HG03354 (cell line): ENCODE measurements around the gene FOXRED2.

Experiments used
- ATAC-seq: cut with Tn5 transposase; IDR thresholded peaks from one replicate; pipeline ENCODE4 v1.9.1; 2021; ENCODE audit warnings: mild to moderate bottlenecking; ENCODE audit not compliant: unreplicated experiment, poor library complexity, severe bottlenecking

Gene FOXRED2

DNA sequence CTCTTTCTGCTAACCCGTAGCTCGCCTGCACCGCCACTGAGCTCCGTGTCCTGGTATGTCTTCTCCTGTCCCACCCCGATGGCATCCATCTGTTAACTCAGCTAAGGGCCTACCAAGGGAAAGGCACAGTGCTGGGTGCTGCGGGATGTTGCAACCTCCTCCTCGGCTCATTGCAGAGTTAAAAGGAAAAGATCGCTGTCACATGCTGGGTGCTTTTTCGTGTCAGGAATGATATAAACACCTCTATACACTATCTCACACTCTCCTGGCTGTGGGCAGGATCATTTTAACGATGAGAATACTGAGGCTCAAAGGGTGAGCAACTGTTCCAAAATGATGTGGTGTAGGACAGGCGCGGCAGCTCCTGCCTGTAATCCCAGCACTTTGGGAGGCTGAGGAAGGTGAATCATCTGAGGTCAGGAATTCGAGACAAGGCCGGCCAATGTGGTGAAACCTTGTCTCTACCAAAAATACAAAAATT, 35.5 kb downstream of the FOXRED2 start:
- ATAC-seq, result no peak

DNA sequence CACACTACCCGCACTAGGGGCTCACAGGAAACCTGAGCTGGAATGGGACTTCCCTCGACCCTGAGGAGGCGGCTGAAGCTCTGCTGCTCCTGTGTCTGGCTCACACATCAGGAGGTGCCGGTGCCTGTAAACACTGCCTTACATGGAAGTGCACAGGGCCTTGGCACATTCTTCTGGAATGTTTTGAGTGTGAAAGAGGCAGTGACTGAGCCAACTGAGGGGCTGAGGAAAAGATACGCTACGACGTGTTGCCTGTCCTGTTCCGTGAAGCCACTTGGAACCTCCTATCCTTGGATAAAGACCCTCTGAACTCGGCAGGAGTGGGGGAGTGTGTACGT, 35.9 kb downstream of the FOXRED2 start:
- no peak for ATAC-seq

DNA sequence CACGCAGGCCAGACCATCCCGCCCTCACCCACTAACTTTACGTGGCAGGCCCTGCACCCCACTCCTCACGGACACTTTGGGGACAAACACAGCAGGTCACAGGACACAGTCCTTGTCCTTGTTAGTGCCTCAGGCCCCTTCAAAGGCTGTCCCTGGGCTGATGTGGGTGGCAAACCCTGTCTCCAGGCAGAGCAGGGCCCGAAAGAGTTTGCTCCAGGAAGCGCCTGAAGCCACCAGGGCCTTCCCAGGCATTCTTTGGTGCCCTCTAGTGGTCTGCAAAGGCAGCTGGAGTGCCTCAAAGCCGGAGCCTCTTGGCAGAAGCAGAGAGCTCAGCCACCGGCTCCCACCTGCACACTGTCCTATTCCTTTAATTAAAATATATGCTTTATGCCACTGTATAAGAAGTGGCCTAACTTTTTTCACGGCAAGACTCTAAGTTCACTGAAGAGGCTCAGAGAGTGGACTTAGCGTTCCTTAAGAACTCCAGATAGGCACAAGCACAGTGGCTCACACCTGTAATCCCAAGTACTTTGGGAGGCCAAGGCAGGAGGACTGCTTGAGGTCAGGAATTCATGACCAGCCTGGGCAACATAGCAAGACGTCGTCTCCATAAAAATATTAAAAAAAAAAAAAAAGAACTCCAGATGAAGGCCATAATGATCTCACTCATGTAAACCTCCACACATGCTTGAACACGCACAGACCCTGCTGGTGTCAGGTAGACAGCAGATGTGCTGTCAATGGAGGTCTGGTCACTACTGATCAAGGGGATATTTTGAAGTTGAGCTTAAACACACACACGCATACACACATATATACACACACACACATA, 36.5 kb downstream of the FOXRED2 start:
- no peak for ATAC-seq

DNA sequence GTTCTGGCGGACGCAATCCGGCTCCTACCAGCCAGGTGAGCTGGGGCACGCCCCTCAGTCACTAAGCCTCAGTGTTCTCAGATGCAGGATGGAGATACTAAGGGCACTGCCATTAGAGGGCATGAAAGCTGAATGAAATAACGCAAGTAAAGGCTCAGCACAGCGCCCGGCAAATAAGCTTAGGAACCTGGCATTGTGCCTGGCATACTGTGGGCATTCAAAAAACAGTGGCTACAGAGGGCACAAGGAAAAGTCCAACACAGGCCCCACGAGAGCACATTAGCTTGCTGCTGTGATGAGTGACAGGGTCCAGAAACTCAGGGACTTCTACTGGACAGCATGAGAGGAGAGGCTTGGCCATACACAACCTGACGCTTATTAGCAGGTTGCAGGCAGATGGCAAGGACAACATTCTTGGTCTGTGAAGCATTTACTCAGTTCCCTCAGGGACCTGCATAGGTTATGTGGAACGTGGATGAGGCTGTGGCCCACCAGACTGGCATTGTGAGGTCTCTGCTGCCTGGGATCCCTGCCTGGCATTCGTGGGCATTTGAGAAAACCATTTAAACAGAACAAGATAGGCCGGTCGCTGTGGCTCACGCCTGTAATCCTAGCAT, 37.6 kb downstream of the FOXRED2 start:
- ATAC-seq, result no peak

DNA sequence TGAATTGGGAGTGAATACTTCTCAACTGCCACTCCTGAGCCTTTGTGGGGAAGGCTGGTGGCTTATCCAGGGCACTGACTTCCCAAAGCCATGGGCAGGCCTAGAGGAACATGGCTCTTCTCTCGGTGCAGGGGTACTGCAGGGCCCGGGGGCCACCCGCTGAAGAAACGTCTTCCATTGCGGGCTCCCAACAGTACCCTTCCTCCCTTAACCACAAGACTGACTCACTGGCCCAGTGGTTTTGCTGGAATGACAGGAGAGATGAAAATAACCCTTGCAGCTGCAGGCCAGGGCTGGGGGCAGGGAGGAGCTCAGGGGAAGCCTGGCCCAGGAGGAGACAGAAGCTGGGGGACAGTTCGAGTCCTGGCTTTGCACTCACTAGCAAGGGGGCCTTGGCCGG, 38.9 kb downstream of the FOXRED2 start:
- ATAC-seq, result no peak

DNA sequence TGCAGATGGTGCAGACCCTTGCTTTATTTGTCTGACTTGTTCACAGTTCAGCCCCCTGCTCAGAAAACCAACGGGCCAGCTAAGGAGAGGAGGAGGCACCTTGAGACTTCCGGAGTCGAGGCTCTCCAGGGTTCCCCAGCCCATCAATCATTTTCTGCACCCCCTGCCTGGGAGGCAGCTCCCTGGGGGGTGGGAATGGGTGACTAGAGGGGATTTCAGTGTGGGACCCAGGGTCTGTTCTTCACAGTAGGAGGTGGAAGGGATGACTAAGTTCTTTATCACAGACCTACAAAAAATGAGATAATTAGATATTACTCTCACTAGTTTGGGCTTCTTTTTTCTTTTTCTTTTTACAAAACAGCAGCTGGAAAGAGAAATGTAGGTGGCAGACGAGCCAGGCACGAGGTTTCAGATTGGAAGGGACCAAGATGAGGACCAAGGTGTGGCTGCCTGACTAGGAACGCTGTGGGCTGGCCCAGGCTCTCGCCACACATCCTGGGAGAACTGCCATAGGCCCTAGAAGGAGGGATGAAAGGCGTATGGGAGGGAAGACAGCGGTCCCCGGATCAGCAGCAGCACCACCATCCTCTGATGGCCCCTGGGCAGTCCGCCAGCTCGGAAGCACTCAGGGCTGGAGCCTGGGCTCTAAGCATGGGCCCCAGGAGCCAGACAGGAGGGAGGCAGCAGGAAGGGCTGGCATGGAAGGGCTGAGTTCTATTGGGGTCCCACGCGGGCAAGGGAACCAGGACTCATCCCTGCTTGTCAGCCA, 39.6 kb downstream of the FOXRED2 start:
- ATAC-seq, result no peak

DNA sequence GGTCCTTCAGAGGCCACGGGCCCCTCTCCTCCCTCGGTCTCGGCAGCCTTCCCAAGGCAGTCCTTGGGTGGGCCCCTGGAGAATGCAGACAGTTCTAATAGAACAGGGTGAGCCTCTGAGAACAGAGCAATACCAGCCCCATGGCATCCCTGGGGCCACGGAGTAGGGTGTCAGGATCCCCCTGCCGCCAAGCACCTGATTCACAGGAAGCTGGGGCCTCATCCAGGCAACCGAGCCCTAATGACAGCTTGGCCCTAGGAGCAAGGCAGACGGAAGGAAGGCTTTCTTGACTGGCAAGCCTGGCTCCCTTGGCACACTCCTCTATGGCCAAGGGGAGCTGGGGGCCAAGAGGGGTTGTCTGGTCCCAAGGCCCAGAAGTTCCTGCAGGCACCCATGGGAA, 40.6 kb downstream of the FOXRED2 start:
- ATAC-seq, result no peak

DNA sequence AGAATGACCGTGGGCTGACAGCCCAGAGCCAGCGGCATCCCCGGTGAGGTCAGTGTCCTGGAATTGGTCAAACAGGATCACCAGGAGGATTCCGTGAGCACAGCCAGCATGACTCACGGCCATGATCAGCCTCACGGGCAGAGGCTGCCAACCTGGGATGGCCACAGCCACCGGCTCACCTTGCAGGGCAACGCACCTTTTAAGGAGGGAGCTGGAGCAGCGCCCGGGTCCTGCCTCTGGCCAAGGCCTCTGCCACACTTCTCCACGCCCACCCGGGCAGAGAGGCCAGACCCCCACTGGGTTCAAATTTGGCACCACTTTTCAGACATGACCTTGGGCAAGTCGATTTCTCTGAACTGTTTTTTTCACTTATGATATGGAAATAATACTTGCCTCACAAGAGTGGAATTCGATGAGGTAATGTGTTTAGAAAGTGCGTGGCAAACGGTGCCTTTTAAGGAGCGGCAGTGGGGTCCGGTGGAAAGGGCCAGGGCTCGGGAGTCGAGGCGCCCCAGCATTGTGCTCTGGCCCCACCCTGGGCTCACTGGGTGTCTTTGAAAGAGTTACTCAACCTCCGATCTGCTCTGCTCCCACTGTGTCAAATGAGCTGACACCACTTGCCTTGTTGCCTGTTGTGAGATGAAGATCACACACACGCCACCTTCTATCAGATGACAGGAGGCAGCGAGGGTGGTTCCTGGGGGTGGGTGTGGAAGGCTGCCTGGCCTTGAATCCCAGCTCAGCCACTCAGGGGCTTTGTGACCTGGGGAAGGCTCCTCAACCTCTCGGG, 41.4 kb downstream of the FOXRED2 start:
- no peak for ATAC-seq

DNA sequence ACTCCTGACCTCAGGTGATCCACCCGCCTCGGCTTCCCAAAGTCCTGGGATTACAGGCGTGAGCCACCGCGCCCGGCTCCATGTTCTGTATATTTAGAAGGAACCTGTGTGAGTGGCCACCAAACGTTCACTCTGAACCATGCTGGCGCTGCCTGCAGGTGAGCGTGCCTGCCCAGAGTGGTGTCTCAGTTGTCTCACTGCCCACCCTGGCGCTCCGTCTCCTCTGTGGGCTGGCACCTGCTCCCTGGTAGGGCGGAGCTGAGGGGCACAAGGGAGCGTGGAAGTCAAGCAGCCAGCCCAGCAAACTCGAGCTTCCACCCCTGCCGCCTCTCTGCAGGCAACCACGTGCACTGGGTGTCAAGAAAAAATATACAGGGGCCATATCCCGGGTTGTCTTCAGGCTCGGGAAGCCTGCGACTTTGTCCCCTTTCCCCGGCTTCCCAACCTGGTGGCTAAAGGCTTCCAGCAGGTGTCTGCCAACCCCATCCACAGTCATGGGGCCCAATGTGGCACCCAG, 42.1 kb downstream of the FOXRED2 start:
- ATAC-seq, result no peak

DNA sequence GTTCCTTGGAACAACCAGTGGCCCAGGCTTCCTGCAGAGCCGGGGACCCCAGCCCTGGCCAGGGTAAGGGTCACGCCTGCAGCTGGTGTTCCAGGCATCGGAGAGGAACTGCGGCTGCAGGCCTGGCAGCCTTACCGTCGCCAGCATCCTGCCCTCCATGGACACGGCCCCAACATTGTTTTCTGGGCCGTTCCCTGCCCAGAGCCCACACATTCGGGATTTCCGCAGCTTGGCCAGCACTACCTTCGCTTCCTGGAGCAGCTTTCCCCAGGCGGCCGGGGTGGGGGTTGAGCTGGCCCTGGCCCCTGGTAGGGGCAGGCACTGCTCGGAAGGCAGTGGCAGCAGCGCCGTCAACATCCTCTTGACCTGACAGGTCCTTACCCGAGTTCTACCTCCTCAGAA, 43.1 kb downstream of the FOXRED2 start:
- no peak for ATAC-seq

DNA sequence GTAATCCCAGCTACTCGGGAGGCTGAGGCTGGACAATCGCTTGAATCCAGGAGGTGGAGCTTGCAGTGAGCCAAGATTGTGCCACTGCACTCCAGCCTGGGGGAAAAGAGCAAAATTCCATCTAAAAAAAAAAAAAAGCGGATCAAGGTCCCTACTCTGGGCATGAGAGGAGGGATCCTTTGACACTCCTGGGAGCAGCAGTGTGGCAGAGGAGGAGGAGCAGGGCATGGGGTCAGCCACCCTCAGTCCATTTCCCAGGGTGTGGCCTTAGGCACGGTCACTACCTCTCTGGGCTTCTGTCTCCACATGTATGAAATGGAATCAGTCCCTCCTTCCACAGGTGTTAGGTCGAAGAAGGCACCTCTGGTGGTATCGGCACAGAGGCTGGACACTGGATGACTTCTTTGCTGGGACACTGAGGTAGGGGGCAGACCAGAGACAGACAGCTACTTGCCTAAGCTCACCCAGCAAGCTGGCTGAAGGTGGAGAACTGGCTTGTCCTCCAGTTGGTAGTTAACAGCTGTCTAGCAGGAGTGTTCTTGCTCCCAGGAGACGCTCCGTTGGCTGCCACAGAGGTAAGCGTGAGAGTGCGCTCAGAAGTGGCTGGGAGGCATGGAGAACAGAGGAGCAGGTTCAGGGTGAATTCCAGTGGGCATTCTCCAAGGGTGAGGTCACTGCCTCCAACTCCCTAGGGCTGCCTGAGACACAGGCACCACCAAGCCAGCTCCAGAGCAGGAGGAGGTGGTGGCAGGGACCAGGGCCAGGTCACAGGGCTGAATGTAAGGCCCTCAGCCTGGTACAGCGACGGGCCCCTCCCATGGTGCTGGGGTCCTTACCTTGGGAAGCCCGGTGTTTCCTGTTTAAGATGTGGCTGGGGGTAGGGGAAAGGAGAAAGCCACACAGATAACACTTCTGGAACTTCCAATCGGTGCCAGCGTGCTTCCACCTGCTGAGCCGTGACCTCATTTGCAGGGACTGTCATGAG, 44.9 kb downstream of the FOXRED2 start:
- ATAC-seq, result no peak

DNA sequence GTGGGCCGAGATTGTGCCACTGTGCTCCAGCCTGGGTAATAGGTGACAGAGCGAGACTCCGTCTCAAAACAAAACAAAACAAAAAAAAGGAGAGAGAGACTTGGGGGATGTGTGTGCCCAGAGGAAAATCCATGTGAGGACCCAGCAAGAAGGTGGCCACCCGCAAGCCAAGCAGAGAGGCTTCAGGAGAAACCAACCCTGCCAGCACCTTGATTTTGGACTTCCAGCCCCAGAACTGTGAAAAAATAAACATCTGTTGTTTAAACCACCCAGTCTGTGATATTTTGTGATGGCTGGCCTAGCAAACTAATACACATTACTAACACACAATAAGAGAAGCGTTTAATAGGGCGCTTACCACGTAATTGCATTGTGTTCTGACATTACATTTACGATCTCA, 46.6 kb downstream of the FOXRED2 start:
- ATAC-seq, result no peak

DNA sequence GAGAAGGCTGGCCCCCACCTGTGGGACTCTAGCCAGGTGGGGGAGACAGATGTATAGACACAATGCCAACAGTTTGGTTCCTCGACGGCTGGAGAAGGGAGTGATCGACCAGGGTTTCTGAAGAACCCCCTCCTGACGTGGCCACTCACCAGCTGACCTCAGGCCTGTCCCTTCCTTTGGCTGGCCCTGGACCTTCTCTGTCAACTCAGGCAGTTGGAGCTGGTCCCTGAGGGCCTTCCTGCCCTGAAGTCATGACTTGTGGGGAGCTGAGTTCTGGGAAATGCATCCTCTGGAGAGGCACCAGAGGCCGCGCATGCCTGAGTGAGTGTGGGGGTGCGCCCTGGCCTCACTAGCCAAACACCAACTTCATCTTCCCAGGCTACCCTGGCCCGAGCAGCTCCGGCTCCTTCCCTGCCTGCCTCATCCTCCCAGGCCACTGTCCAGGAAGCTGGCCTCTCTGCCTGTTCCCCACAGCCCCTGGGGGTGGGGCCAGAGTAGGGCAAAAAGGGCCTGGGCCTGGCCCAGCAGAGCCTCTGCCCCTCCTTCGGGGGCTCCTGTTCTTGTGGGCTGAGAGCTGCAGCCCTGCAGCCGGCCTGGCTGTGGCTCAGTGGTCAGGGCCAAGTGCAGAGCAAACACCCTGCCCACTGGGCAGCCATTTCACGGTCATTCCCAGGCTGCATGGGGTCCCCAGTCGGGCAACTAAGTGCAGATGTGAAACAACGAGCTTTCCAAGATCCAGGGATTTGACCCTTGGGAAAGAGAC, 49.0 kb downstream of the FOXRED2 start:
- no peak for ATAC-seq

DNA sequence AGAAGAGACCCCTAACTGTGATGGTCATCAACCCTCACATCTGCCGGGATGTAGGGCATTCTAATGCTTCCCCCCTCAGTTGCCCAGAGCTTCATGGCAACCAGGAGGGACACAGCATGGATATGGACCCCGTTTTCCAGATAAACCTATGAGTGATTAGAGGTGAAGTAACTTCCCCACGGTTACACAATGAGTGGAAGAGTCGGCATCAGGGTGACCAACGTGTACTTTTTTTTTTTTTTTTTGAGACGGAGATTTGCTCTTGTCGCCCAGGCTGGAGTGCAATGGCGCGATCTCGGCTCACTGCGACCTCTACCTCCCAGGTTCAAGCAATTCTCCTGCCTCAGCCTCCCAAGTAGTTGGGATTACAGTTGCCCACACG, 50.4 kb downstream of the FOXRED2 start:
- no peak for ATAC-seq

DNA sequence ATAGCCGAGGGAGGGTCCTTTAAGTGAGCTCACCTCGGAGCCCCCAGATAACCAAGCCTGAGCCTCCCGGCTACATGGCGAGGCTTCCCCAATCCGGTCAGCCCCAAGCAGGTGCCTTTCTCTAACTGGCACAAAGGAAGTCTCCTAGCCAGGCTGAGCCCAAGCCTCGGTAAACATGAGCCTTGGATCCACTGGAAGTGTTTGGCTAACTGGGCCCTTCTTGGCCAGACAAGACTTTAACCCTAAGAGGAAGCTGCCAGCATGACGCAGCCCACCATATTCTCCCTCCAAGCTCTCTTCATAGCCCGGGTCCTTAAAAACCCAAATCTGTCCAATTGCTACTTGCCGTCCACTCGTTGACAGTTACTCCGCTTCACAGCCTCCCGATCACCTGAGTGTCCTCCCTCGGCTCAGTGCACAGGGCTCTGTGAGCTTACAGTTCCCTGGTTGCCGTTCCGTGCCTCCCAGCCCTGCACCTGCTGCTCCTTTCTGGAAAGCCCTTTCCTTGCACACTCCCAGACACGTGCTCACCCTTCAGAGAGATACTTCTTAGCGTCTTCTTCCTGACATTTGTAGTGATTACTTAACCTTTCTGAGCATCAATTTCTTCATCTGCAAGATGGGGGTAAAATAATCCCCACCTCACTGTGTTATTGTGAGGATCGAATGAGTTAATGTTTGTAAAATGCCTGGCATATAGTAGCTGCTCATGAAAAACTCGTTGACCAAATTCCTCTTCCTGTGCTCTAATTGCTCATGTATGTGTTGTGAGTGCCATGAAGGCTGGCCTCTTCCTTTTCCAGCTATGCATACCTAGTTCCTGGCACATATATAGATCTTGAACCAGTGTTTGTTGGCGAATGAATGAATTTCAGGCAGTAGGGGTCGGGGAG, 51.0 kb downstream of the FOXRED2 start:
- ATAC-seq, result no peak

DNA sequence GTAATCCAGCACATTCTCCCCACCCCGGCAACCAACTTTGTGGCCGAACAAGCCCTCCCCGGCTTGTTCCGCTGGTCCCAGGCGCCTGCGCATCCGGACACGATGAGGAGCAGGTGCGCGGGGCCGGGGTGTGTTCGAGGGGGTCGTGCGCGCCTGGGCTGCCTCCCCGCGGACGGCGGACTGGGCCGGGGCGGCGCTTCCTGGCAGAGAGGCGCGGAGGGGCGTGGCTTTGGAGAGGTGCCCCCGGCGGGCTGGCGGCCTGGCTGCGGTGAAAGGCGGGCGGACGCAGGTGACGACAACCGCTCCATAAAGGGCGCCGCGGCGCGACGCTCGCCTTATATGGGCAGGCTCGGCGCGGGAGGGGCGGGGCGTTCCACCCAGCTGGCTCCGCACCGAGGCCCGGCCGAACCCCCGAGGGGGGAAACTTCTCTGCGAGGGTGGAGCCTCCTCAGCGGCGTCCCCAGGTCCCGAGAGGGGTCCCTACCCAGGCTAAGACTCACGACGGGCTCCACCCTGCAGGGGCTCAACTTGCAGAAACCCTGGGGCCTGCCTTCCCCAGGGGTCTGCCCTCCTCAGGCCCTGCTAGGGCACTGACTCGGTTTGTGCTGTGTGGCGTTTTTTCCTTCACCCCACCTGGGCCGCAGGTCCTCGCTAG, 51.8 kb downstream of the FOXRED2 start:
- ATAC-seq, result peak; percentile 53
